OCI-LY7 (cell line): ENCODE measurements around the gene UNG. TPM values are rescaled to one million over a fixed set of nuclear protein-coding genes. Genes with fewer than 3 reads are reported as not detected.

ENCODE experiments used
- BruUV-seq: library from RNA; stranded (reverse); fragments of 400-500 nt; replicated peaks from 2 replicates; lab custom pipeline; 2021; lab: Mats Ljungman, UMichigan
- CTCF ChIA-PET: fragments of 300-600 bp; sonication (Branson Sonifier 250); formaldehyde crosslinking; loops from one replicate; lab custom pipeline; 2022; ENCODE audit warnings: antibody characterized with exemption; ENCODE audit not compliant: unreplicated experiment; lab: Charles Lee
- POLR2A ChIA-PET: fragments of 300-600 bp; sonication (Branson Sonifier 250); formaldehyde crosslinking; loops from one replicate; lab custom pipeline; 2022; ENCODE audit warnings: antibody characterized with exemption; lab: Charles Lee
- DNase-seq: peaks from one replicate; pipeline ENCODE4 v3.0.0-alpha.2; 2015; ENCODE audit warnings: low spot score
- H2AFZ ChIP-seq: fragments of 200-600 bp; sonication (generic), shearing (Covaris generic); 2 replicates; pipeline ENCODE4 v1.6.1; 2014; ENCODE audit warnings: mild to moderate bottlenecking, antibody characterized with exemption, low read length, moderate library complexity
- H3K27ac ChIP-seq: fragments of 200-600 bp; sonication (generic); 2 replicates; pipeline ENCODE4 v1.5.1; 2014; ENCODE audit warnings: mixed run types, low read depth, mild to moderate bottlenecking, moderate library complexity, low read length, inconsistent platforms; ENCODE audit not compliant: poor library complexity, severe bottlenecking
- H3K36me3 ChIP-seq: fragments of 200-600 bp; sonication (generic); 2 replicates; pipeline ENCODE4 v1.6.1; 2014; ENCODE audit warnings: mild to moderate bottlenecking, antibody characterized with exemption, low read length, moderate library complexity, mixed read lengths; ENCODE audit not compliant: insufficient read depth
- H3K4me1 ChIP-seq: fragments of 200-600 bp; sonication (generic); 2 replicates; pipeline ENCODE4 v1.5.1; 2014; ENCODE audit warnings: mild to moderate bottlenecking, low read length; ENCODE audit not compliant: insufficient read depth, poor library complexity, severe bottlenecking
- H3K4me2 ChIP-seq: fragments of 200-600 bp; sonication (generic); 2 replicates; pipeline ENCODE4 v1.6.1; 2014; ENCODE audit warnings: mild to moderate bottlenecking, low read length
- H3K4me3 ChIP-seq: fragments of 200-600 bp; sonication (generic); 2 replicates; pipeline ENCODE4 v1.5.1; 2014; ENCODE audit warnings: mild to moderate bottlenecking, low read depth, low read length; ENCODE audit not compliant: poor library complexity, severe bottlenecking
- H3K79me2 ChIP-seq: fragments of 200-600 bp; sonication (generic); 2 replicates; pipeline ENCODE4 v1.6.1; 2016; ENCODE audit warnings: low read depth, mild to moderate bottlenecking, low read length, moderate library complexity, mixed read lengths; ENCODE audit not compliant: insufficient read depth
- H3K9me2 ChIP-seq: fragments of 200-600 bp; sonication (generic); 2 replicates; pipeline ENCODE4 v1.6.1; 2016; ENCODE audit warnings: mild to moderate bottlenecking, low read length, mixed read lengths; ENCODE audit not compliant: insufficient read depth
- H3K9me3 ChIP-seq: fragments of 200-600 bp; sonication (generic); 2 replicates; pipeline ENCODE4 v1.6.1; 2014; ENCODE audit warnings: mild to moderate bottlenecking, mixed run types, low read length, mixed read lengths
- H4K20me1 ChIP-seq: fragments of 200-600 bp; sonication (generic); 2 replicates; pipeline ENCODE4 v1.6.1; 2014; ENCODE audit warnings: mild to moderate bottlenecking, antibody characterized with exemption, low read length, moderate library complexity, mixed read lengths; ENCODE audit not compliant: insufficient read depth
- CTCF ChIP-seq: fragments of 200-600 bp; sonication (generic); conservative IDR thresholded peaks from 2 replicates; pipeline ENCODE4 v1.5.1; 2014; ENCODE audit warnings: mild to moderate bottlenecking, antibody characterized with exemption, low read length, moderate library complexity, mixed read lengths
- EZH2phosphoT487 ChIP-seq: fragments of 200-600 bp; sonication (generic); IDR thresholded peaks from 2 replicates; pipeline ENCODE4 v1.6.1; 2018; ENCODE audit warnings: low read depth, borderline replicate concordance, mild to moderate bottlenecking, mixed run types, antibody characterized with exemption, low read length, moderate library complexity, mixed read lengths
- intact Hi-C: fragments of 100-400 bp; cut with micrococcal nuclease; formaldehyde crosslinking; loops from one replicate; pipeline ENCODE4 v1.10.0; 2022; ENCODE audit not compliant: unreplicated experiment
- total RNA-seq, 2 experiments: library from RNA; depleted of rRNA in 1 of 2; stranded (reverse); fragments of >200 nt in 1 of 2; shearing (Covaris generic) in 1 of 2; gene quantifications; 2 replicates each; pipeline ENCODE4 v1.2.3, GENCODE V29; 2014 to 2022

UNG gene
- total RNA-seq, 2 experiments from 2014 or later, result 60.6 to 84.1 TPM

GRCh38 chr12:109134186-109134917, 37.0 kb downstream of the UNG start:
- H3K79me2 ChIP-seq, result no peaks in the 10 kb centered on the region
- H3K9me3 ChIP-seq, result peaks cover 11% of the 10 kb centered on the region; the same call in 1 of the 2 replicates
- no peak overlapping the region for H3K4me2 ChIP-seq
- H4K20me1 ChIP-seq, result no peaks in the 10 kb centered on the region
- H3K9me2 ChIP-seq, result no peaks in the 10 kb centered on the region
- DNase-seq, result no peak
- ChIA-PET POLR2A (interaction anchor here (1.2 kb wide), 1 partner anchor 9 kb away, joined by 6 read pairs; no protein-coding TSS in a partner anchor), CTCF (no interaction called here)
- no TSS peak for BruUV-seq
- H2AFZ ChIP-seq, result no peak overlapping the region
- TF ChIP-seq EZH2phosphoT487 (no peak), CTCF (peak; percentile 70)
- no peak overlapping the region for H3K27ac ChIP-seq
- H3K36me3 ChIP-seq, result no peaks in the 10 kb centered on the region
- peaks cover 28% of the 10 kb centered on the region for H3K4me1 ChIP-seq
- intact Hi-C loops, result no loop called here
- no peak overlapping the region for H3K4me3 ChIP-seq

- intact Hi-C loops, result no loop called here
- no peaks in the 10 kb centered on the region for H3K9me2 ChIP-seq
- H3K9me3 ChIP-seq, result peaks cover 11% of the 10 kb centered on the region; the same call in 1 of the 2 replicates
- H3K79me2 ChIP-seq, result no peaks in the 10 kb centered on the region
- H2AFZ ChIP-seq, result no peak overlapping the region
- no peaks in the 10 kb centered on the region for H3K36me3 ChIP-seq
- peaks cover 4% of the 10 kb centered on the region for H3K4me1 ChIP-seq
- no peak for TF ChIP-seq EZH2phosphoT487
- TF ChIP-seq CTCF, result no peak
- BruUV-seq, result no TSS peak
- H3K27ac ChIP-seq, result no peak overlapping the region
- H4K20me1 ChIP-seq, result no peaks in the 10 kb centered on the region
- CTCF ChIA-PET, result no interaction called here
- no peak overlapping the region for H3K4me3 ChIP-seq
- no peak for DNase-seq
- H3K4me2 ChIP-seq, result no peak overlapping the region
- POLR2A ChIA-PET, result interaction anchor here (0.6 to 1.7 kb wide), 4 partner anchors 11 to 570 kb away, joined by 3 to 6 read pairs (median 4); no protein-coding TSS in a partner anchor
Observed at GRCh38 chr12:109137055-109137454, 39.7 kb downstream of the UNG start.

GRCh38 chr12:109139360-109139759, 42.0 kb downstream of the UNG start:
- no TSS peak for BruUV-seq
- Histone ChIP-seq H3K79me2 (no peaks in the 10 kb centered on the region), H3K9me2 (no peaks in the 10 kb centered on the region), H2AFZ (no peak overlapping the region), H3K4me2 (no peak overlapping the region), H4K20me1 (no peaks in the 10 kb centered on the region), H3K27ac (no peak overlapping the region), H3K4me1 (no peaks in the 10 kb centered on the region), H3K4me3 (no peak overlapping the region), H3K9me3 (peaks cover 11% of the 10 kb centered on the region; the same call in 1 of the 2 replicates), H3K36me3 (no peaks in the 10 kb centered on the region)
- CTCF ChIA-PET, result no interaction called here
- TF ChIP-seq EZH2phosphoT487 (no peak), CTCF (no peak)
- no peak for DNase-seq
- intact Hi-C loops, result no loop called here
- POLR2A ChIA-PET, result interaction anchor here (0.6 kb wide), 1 partner anchor 41 kb away, joined by 4 read pairs; no protein-coding TSS in a partner anchor
